Cardiac septum (tissue), 1 donor: ENCODE data around the gene CKMT2. TPM values are rescaled to one million over a fixed set of nuclear protein-coding genes. Genes with fewer than 3 reads are reported as not detected.
"Not testable (repeated sequence)": the region's sequence is repeated elsewhere in the genome, so short reads cannot be mapped to it uniquely, and the experiment has no call there.

Source experiments
- DNase-seq: peaks from one replicate; pipeline ENCODE4 v3.0.0-alpha.2; 2020; ENCODE audit warnings: low spot score
- intact Hi-C: fragments of 100-400 bp; cut with DNase I; formaldehyde crosslinking; loops from one replicate; pipeline ENCODE4 v1.14.0; 2022
- total RNA-seq: library from RNA; stranded (reverse); fragmentation: NEBNext Ultra II Directional; extraction: Animal tissue kit (Norgen Biotek cat#: 25700); gene quantifications from one replicate; pipeline ENCODE4 v1.2.1, GENCODE V29; 2021
- donor health status: DM: no; HTN: no; CAD: no.

Gene CKMT2
- total RNA-seq, 1 donor from 2014 or later: 1,231 TPM

DNA sequence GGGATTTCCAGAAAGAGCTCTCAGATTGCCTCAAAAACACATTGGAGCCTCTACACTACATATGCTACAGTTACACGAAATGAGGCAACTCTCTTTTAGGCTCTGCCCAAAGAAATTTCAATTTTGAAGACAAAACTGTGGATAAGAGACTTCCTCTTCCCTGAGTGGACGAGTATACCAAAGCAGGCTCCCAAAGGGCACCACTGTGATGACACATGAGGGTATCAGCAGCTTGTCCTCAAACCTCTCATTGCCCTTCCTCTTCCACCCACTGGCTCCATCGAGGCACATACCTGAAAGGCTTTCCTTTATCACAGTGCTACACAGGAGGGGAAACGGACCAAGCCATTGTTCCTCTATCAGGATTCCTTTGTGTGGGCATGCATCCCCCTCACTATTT lies 11.3 kb downstream of the CKMT2 start:
- no peak for DNase-seq
- intact Hi-C loops: no loop called here

DNA sequence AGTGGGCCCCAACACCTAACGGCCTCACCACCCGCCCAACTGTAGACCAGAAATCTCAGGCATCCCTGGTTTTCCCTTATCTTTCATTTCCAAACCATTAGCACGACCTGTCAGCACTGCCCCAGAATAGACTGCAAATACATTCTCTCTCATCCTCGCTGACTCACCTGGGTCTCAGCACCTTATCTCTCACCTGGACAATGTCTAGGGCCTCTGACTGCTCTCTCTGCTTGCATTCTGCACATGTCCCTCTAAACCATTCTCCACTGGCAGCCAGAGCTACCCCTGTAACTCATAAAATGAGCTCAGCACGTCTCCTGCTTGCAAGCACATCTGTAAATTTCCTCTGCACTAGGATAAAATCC lies 12.7 kb downstream of the CKMT2 start:
- DNase-seq: no peak
- intact Hi-C loops: no loop called here

DNA sequence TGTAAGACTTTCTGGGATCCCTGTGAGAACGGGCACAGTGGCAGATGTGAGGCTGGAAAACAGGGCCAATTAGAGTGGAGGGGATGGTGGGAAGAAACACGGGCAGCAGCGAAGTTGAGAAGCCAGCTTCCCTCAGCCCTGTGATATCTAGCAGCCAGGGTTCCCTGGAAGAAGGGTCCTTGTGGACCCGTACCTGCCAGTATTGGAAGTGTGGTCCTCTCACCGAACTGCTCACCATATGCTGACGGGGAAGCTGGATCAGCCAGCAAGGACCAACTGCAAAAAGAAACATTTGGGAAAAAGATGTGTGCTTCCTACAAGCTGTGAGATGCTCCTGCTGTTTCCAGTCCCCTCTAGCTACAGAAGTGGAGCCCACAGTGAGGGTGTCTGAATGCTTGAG lies 13.6 kb downstream of the CKMT2 start:
- no peak for DNase-seq

DNA sequence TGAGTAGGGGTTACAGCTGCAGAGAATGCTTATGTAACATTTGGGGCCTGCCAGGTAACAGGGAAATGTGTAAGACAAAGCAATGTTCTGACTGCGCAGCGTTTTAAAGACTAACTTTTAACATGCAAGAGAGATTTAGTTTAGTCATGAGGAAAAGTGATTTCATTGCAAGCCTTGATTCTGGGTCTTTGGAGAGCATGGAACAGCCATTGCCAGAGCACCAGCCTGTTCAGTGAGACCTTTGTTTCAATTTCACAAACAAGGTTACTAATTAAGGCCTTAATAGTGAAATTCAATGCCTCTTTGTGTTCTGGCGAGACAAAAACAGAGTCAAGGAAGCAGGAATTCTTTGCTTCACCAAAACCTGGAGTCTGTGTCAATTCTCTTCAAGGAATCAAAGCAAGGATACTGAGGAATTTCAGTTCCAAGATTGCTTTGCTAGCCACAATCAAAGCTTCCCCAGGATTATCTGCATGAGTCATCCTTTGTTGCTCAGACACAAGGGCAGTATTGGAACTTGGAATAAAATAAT lies 14.4 kb downstream of the CKMT2 start:
- intact Hi-C loops: no loop called here
- DNase-seq: no peak

More for the DNA sequence above, 13.6 kb downstream of the CKMT2 start:
- intact Hi-C loops: no loop called here

DNA sequence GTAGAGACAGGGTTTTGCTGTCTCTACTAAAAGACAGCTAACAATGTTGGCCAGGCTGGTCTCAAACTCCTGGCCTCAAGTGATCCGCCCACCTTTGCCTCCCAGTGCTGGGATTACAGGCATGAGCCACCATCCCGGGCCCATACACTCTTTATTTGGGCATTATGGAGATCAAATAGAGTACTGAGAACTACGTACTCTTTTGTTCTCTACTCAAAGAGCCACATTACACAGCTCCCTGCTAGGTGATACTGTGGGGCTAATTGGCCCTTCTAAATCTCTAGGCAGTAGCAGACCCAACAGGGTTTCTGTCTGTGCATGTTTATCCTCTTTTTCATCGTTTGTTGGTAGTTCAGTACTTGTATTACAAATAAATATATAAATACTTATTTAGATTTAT lies 16.1 kb downstream of the CKMT2 start:
- DNase-seq: no peak
- intact Hi-C loops: no loop called here

DNA sequence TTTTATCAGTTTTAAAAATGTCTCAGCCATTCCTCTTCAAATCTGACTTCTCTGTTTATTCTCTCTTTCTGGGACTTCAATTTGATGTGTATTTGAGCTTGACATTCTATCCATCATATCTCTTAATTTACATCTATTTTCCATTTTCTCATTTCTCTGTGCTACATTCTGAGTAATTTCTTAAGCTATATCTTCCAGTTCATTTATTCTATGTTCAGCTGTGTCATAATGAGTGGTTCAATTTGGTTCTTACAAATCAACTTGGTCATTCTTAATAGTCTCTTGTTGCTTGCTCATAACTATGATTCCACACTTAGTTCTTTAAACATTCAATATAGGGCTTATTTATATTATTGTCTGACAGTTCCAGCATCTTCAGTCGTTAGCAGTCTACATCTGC lies 16.9 kb downstream of the CKMT2 start:
- no peak for DNase-seq

DNA sequence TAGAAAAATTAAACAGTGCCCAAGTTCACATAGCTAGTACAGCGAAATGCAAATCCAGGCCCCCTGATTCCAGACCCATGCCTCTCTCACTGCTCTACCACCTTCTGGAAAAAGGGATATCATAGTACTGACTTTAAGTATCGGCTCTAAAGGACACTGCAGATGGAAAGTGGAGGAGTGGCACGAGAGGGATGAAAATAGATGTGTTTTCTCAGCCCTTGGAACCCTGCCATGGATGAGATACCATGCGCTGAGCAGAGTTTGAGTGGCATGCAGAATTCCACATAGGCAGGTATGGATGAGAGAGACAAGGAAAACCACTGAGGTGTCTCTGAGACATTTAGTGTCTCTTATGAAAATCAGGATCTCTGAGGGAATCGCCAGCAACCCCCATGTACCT lies 18.8 kb downstream of the CKMT2 start:
- no peak for DNase-seq
- intact Hi-C loops: no loop called here

More for the DNA sequence above, 16.9 kb downstream of the CKMT2 start:
- intact Hi-C loops: no loop called here

DNA sequence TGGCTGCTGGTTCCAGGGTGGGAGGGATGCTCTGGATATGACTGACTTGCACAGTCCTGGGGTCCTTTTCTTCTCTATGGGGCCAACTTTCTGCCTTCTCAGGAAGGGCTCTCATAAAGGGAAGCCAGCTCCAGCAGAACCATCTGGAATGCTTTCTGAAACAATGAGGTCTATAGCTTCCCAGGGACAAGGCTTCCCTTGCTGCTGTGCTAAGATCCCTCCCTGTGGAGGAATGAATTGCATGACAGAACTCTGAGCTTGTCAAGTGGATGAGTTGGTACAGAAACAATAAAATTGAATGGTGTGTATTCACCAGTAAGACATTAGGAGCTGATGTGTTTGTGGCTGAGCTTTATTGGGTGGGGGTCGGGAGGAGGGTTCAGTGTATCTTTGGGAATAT lies 19.8 kb downstream of the CKMT2 start:
- intact Hi-C loops: no loop called here
- no peak for DNase-seq

DNA sequence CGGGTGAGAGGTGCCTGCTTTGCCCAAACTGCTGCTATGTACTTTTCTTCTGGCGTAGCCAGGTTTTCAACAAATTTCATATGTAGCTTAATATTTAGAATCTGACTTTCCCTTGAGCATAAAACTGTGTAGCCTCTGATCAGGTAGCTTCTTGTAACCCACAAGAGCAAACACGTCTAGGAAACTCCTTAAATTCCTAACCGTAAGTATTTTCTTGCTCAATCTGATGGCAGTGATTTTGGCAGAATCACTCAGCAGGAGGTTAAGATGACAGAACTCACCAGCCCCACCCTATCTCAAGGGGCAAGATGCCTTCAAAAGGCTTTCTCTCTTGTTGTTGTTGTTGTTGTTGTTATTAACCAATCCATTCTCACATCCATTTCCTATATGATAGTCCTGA lies 20.8 kb downstream of the CKMT2 start:
- no peak for DNase-seq
- intact Hi-C loops: no loop called here

DNA sequence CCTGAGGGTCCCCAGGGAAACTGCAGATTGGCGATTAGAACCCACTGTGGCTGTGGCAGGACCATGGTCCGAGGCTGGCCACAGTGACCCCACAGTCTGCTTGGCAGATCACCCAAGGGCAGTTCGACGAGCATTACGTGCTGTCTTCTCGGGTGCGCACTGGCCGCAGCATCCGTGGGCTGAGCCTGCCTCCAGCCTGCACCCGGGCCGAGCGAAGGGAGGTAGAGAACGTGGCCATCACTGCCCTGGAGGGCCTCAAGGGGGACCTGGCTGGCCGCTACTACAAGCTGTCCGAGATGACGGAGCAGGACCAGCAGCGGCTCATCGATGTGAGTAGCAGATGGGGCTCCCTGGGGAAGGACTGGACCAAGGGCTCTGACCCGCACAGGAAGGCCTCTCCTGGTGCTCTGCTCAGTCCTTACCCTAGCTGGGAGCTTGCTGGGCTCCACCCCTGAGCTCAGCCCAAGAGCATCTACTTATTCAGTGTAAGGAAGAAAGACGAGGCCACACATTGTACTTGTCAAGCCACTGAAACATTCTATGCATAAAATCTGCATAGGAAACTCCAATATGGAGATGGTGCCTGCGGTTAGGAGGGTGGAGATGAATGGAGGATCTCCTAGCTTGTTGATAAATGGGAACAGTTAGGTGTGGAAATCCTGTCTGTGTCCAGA lies 21.9 kb downstream of the CKMT2 start:
- intact Hi-C loops: no loop called here
- no peak for DNase-seq

DNA sequence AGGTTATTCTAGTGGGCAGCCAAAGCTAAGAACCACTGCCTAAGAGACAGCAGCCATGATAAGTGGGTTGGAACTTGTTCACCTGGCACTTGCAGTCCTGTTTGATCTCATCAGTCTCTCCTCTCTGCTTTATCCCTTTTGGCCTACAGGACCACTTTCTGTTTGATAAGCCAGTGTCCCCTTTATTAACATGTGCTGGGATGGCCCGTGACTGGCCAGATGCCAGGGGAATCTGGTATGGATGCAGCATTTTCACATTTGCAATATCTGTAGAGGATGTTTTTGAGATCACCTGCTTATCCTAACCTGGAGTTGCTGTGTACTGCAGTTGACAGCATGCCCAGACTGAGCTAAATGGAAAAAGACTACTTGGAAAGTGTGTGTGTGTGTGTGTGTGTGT lies 23.6 kb downstream of the CKMT2 start:
- DNase-seq: no peak
- intact Hi-C loops: no loop called here

DNA sequence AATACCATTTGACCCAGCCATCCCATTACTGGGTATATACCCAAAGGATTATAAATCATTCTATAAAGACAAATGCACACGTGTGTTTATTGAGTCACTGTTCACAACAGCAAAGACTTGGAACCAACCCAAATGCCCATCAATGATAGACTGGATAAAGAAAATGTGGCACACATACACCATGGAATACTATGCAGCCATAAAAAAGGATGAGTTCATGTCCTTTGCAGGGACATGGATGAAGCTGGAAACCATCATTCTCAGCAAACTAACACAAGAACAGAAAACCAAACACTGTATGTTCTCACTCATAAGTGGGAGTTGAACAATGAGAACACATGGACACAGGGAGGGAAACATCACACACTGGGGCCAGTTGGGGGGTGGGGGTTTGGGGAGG lies 29.7 kb downstream of the CKMT2 start:
- intact Hi-C loops, DNase-seq: not testable (repeated sequence)

DNA sequence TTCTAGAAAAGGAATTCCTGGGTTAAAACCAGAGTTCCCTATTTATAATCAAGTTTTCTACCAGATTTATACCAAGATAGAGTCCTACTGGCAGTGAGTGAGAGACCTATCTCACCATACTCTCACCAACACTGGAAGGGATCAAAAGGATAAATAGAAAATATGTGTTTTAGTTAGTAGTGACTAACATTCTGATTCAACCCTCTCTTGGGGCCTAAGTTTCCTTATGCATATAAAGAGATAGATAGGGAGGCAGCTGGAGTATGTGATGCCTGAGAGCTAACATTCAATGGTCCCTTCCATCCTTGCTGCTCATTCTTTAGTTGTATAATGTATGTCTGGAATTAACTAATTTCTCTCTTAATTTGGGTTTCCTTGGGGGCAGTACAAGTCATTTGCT lies 32.0 kb downstream of the CKMT2 start:
- intact Hi-C loops: no loop called here
- no peak for DNase-seq

DNA sequence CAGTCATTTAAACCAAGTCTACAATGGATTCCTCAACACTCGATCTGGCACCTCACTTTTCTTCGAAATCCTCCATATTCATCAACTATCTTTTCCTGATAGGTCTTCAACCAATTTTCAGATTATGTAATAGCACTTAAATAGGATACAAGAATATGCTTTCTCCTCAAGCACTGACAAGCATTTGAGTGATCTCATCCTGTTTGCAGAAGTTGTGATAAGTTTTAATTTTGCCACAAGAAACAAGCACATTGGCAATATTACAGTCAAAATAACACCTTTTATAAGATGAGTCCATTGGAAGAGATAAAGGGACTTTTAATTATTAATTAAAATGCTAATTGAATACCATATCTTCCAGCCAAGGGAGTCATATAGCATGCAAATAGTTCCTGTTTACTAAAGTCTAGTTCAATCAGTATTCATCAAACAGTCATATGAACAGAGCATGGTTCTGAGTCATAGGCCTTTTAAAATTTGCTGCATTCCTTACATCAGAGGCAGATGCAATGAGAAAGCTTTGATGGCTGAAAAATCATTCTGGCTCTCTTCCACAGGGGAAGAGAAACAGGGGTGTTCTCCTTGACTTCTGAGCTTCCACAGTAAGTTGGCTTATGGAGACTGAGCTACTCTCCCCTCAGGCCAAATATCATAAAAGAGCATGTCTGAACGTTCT lies 35.5 kb downstream of the CKMT2 start:
- intact Hi-C loops: no loop called here
- no peak for DNase-seq

DNA sequence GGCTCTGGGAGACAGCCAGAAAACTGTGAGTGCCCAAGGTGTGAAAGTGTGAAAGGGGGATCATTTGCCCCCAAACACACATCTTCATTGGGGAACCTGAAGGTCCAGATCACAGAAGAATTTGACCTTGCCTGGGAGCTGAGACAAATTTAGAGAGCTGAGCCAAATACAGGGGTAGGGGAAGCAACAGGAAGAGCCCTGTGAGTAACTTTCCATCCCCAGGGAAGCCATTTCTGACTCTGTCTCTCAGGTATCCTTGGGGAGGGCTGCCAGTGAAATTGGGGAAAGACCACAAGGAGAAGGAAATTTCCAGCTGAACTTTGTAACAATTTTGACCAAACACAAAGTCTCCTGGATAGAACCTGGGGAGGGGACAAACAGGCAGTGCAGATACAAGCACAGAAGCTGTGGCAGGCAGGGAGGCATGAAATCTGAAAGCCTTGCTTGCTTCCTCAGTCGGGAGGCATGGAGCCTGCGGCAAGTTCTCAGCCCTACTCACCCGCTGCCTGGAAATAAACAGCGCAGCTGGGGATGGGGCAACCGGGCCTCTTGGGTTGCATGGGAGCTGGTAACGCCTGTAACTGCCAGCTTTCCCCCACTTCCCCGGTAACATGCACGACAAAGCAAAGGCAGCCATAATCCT lies 36.8 kb downstream of the CKMT2 start:
- no peak for DNase-seq

DNA sequence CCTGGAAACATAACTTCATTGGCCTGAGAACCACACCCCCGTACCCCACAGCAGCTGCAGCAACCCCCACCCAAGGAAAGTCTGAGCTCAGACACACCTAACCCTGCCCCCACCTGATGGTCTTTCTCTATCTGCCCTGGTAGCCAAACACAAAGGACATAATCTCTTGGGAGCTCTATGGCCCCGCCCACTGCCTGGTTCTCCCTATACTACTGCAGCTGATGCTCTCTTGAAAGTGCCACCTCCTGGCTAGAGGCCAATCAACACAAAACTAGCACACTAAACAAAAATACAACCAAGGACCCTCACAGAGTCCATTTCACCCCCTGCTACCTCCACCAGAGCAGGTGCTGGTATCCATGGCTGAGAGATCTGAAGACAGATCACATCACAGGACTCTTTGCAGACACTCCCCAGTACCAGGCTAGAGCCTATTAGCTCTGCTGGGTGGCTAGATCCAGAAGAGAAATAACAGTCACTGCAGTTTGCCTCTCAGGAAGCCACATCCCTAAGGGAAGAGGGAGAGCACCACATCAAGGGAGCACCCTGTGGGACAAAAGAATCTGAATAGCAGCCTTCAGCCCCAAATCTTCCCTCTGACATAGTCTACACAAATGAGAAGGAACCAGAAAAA lies 37.4 kb downstream of the CKMT2 start:
- intact Hi-C loops, DNase-seq: not testable (repeated sequence)

More for the DNA sequence above, 36.8 kb downstream of the CKMT2 start:
- intact Hi-C loops: no loop called here

DNA sequence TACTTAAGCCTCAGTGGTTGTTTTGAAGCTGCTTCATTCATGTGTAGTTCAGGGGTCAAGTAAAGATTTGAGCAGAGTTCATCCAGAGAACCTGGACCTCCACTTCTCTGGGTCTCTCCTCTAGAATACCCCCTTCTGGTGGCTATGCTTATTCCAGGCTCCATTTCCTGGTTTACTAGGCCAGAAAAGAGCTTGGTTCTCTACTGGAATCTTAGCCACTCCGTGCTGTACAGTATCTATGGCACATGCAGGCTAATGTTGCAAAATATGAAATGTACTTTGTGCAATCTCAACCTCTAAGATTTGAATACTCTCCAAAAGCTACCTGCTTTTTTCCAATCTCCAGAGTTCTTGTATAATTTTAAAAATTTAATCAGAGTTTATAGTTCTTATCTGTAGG lies 50.9 kb downstream of the CKMT2 start:
- DNase-seq: no peak
- intact Hi-C loops: no loop called here

DNA sequence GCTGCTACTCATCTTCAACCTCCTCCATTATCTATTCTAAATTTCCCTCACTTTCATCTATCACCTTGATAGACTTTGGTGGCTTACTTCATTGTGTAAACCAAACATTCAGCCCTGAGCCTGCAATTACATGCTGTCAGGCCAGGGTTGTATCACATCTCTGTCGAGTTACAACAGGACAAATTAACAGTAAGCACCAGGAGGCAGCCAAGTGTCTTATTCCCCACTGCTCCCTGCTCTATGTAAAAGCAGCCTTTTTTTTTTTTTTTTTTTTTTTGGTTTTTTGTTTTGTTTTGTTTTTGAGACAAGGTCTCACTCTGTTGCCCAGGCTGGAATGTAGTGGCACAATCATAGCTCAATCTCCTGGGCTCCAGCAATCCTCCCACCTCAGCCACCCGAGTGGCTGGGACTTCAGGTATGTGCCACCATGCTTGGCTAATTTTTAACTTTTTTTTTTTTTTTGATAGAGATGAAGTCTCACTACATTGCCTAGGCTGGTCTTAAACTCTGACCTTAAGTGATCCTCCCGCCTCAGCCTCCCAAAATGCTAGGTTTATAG lies 53.0 kb downstream of the CKMT2 start:
- intact Hi-C loops: no loop called here
- DNase-seq: no peak

DNA sequence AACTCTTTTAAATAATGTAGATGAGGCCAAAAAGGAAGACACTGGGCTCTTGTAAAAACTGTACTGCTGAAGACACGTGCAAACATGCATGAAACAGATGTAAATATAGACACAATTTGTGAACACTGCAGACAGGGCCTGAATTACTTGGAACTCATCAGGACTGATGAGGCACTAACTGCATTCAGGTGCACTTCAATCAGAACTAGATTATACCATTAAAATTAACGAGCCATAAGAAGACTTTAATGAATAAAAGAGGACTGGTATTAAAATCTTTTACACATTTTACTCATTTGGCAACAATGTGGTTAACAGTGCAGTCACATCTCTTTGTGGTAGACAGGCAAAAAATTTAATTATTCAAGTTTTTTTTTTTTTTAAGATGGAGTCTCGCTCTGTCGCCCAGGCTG lies 54.9 kb downstream of the CKMT2 start:
- intact Hi-C loops: no loop called here
- no peak for DNase-seq

DNA sequence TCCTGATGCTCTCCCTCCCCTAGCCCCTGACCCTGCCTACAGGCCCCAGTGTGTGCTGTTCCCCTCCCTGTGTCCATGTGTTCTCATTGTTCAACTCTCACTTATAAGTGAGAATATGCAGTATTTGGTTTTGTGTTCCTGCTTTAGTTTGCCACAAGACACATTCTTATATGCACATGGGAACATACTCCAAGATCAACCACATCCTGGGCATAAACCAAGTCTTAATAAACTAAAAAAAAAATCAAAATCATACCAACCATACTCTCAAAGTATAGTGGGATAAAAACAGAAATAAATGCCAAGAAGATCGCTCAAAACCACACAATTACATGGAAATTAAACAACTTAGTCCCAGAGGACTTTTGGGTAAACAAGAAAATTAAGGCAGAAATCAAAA lies 57.0 kb downstream of the CKMT2 start:
- DNase-seq: no peak
- intact Hi-C loops: no loop called here
